GM18951 (cell line): ENCODE measurements around the gene KMT2A.
"Not testable (repeated sequence)": the region's sequence is repeated elsewhere in the genome, so short reads cannot be mapped to it uniquely, and the experiment has no call there.

Experiments used
- POLR2A ChIP-seq: IDR thresholded peaks from 4 replicates; pipeline ENCODE4 v1.6.1; 2011; ENCODE audit warnings: mild to moderate bottlenecking; ENCODE audit not compliant: insufficient read length, insufficient read depth; ENCODE audit errors: extremely low read depth
- in situ Hi-C: fragments of 300-500 bp; cut with MboI; formaldehyde crosslinking; loops from one replicate; pipeline ENCODE4 v1.12.0; 2022; ENCODE audit warnings: low sequenced_read_pairs, mixed read lengths, inconsistent platforms; ENCODE audit not compliant: unreplicated experiment

Gene KMT2A

GRCh38 chr11:118435893-118436624 lies at the start of gene KMT2A:
KMT2A (plus strand) TSS chr11:118436492; CDS start chr11:118436513, 21 bp downstream.
- in situ Hi-C loops: no loop called here
- peak; percentile 52 for TF ChIP-seq POLR2A

DNA sequence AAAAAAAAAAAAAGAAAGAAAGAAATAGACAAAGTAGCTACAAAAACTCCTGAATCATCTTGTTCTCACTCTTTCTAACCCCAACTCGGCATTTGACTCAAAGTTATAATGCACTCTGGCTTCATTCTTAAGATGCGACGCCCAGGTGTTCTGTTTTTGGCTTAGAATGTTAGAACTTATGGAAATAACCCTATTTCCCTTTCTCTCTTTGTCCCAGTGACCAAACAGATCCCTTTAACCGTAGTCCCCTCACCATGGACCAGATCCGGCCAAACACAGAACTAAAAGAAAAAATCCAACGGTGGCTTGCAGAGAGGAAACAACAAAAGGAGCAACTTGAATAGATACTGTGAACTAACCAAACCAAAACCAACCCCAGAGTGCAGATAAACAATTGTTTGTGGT lies 40.2 kb upstream of the KMT2A start:
- TF ChIP-seq POLR2A: no peak
- in situ Hi-C loops: loop anchor here (10.0 kb wide), 1 partner anchor 89 kb away; no protein-coding TSS in a partner anchor

GRCh38 chr11:118397448-118397847 lies 38.8 kb upstream of the KMT2A start:
- TF ChIP-seq POLR2A: no peak
- in situ Hi-C loops: loop anchor here (10.0 kb wide), 1 partner anchor 87 kb away; no protein-coding TSS in a partner anchor

GRCh38 chr11:118398791-118399559 lies 37.3 kb upstream of the KMT2A start:
- in situ Hi-C loops: loop anchor here (10.0 kb wide), 1 partner anchor 86 kb away; no protein-coding TSS in a partner anchor
- no peak for TF ChIP-seq POLR2A

GRCh38 chr11:118401151-118401879 lies 35.0 kb upstream of the KMT2A start, which contains the start of gene ATP5MG:
ATP5MG (plus strand) TSS chr11:118401606; CDS start chr11:118401666, 60 bp downstream.
- in situ Hi-C loops: no loop called here
- TF ChIP-seq POLR2A: peak; percentile 73

DNA sequence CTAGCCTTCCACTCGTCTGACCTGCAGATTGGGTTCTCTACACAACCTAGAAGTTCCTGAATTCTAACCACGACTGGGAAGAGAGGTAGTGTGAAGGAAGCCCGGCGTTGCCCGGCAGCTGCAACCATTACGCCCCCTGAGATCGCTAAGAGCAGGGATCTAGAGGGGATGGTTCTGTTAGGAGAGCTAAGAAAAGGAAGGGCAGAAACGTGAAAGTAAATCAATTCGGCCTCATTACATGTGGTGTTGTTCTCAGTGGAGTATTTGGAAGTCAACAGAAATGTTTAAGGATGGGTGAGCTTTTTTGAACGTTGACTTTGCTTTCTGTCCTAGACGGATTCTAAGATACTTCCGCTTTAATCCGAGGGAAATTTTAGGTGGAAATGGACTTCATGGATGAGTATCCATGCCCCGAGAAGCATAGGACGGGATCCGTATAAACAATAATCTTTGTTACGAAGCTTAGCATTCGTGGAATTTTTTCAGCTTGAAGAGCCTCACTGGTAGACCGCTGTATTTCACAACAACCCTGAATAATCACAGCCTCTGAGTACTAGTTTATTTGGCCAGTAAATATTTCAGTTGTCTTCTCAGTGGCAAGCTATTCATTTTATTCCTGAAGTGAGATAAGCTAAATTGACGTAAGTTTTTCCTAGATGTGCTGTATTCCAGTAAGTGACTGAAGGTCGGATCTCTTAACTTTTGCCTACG lies 34.3 kb upstream of the KMT2A start:
- in situ Hi-C loops: no loop called here
- no peak for TF ChIP-seq POLR2A

- in situ Hi-C loops: not testable (repeated sequence)
These were observed 33.7 kb upstream of the KMT2A start for GRCh38 chr11:118402594-118402993.

GRCh38 chr11:118406599-118407166 lies 29.6 kb upstream of the KMT2A start:
- in situ Hi-C loops: no loop called here
- no peak for TF ChIP-seq POLR2A

DNA sequence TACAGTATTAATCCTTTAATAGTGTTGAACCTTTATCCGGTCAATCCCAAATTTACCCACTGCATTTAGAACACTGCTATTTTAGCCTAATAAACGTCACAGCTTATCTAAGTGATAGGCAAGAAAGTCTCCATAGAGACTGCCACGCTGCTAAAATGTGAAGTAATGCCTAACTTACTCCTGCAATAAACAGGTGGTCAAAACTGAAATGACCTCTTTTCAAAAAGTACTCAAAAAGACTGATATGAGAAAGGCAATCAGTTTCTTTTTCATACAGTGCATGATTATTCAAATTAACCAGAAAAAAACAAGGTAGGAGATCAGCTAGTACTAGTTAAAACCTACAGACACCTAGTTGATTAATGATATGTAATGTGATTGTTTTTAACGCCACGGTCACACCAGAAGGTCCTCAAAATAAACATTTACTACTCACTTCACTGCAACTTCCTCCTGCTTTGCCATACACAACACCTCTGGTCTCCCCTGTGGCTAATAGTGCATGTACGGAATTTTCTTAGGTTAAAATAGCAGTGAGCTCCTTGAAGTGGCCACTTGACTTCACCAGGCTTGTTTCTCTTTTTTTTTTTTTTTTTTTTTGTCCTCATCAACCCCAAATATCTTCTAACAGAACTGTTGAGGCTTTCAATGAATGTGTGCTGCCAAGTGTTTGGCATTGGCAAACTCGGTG lies 26.1 kb upstream of the KMT2A start:
- no peak for TF ChIP-seq POLR2A
- in situ Hi-C loops: no loop called here

- TF ChIP-seq POLR2A: no peak
- in situ Hi-C loops: no loop called here
These were observed 24.8 kb upstream of the KMT2A start for GRCh38 chr11:118411530-118411929.

DNA sequence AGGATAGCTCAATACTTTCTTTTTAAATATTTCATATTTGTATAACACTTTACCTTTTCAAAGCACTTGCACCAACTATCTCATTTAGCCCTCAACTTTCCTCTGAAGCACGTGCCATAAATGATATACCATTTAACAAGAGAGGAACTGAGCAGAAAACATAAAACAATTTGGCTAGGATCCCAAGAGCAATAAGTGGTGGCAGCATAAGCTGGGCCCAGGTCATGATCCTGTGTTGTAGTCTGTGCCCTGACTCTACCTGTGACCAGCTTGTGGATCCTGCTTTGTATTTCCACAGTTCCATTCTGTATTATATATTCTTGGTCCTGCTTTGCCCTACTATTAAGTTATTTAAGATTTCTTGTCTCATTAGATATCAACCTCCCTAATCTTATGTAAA lies 23.4 kb upstream of the KMT2A start:
- TF ChIP-seq POLR2A: no peak

More for the DNA sequence above, 23.4 kb upstream of the KMT2A start:
- in situ Hi-C loops: no loop called here
